SK-N-SH treated with all-trans-retinoic acid at 6 μM for 48 hours (cell line): ENCODE results near the gene LHX5.

Source experiments
- ATAC-seq: fragments of 200-7000 bp; cut with Tn5 transposase; 3 replicates; pipeline ENCODE4 v1.9.1; 2020; ENCODE audit warnings: mild to moderate bottlenecking, moderate library complexity
- ARNTL ChIP-seq: fragments of 450-650 bp; formaldehyde crosslinking; IDR thresholded peaks from 2 replicates; pipeline ENCODE4 v1.5.0; 2020; ENCODE audit warnings: low read depth, mild to moderate bottlenecking, moderate library complexity, borderline replicate concordance
- BACH2 ChIP-seq: fragments of 250-450 bp; sonication (Bioruptor Pico); IDR thresholded peaks from 2 replicates; pipeline ENCODE4 v1.9.0; 2021; ENCODE audit warnings: mild to moderate bottlenecking, borderline replicate concordance
- GLIS3 ChIP-seq: fragments of 250-450 bp; sonication (Bioruptor Pico); IDR thresholded peaks from 2 replicates; pipeline ENCODE4 v1.5.0; 2020; ENCODE audit warnings: mild to moderate bottlenecking, moderate library complexity
- ISL1 ChIP-seq: fragments of 250-450 bp; sonication (Bioruptor Pico); IDR thresholded peaks from 2 replicates; pipeline ENCODE4 v2.1.2; 2022; ENCODE audit warnings: mild to moderate bottlenecking, moderate library complexity
- OSR1 ChIP-seq: fragments of 250-450 bp; sonication (Bioruptor Pico); IDR thresholded peaks from 2 replicates; pipeline ENCODE4 v1.8.0; 2022; ENCODE audit warnings: moderate library complexity, mild to moderate bottlenecking, inconsistent platforms
- PPARA ChIP-seq: fragments of 250-450 bp; sonication (Bioruptor Pico); IDR thresholded peaks from 2 replicates; pipeline ENCODE4 v1.5.0; 2020; ENCODE audit warnings: mild to moderate bottlenecking, borderline replicate concordance
- SNAI2 ChIP-seq: fragments of 250-450 bp; sonication (Bioruptor Pico); IDR thresholded peaks from 2 replicates; pipeline ENCODE4 v1.5.0; 2020; ENCODE audit warnings: mild to moderate bottlenecking, moderate library complexity
- TCF4 ChIP-seq: fragments of 250-450 bp; sonication (Bioruptor Pico); IDR thresholded peaks from 2 replicates; pipeline ENCODE4 v1.8.0; 2021; ENCODE audit warnings: mild to moderate bottlenecking, moderate library complexity, borderline replicate concordance
- TOX ChIP-seq: fragments of 250-450 bp; sonication (Bioruptor Pico); IDR thresholded peaks from 2 replicates; pipeline ENCODE4 v1.8.0; 2021; ENCODE audit warnings: mild to moderate bottlenecking, moderate library complexity, borderline replicate concordance
- ZC3H10 ChIP-seq: fragments of 250-450 bp; sonication (Bioruptor Pico); IDR thresholded peaks from 2 replicates; pipeline ENCODE4 v1.5.1; 2021; ENCODE audit warnings: mild to moderate bottlenecking, moderate library complexity
- ZFP3 ChIP-seq: fragments of 250-450 bp; sonication (Bioruptor Pico); IDR thresholded peaks from 2 replicates; pipeline ENCODE4 v1.5.0; 2020; ENCODE audit warnings: mild to moderate bottlenecking, moderate library complexity
- ZFP30 ChIP-seq: fragments of 450-650 bp; formaldehyde crosslinking; IDR thresholded peaks from 2 replicates; pipeline ENCODE4 v1.5.0; 2022; ENCODE audit warnings: mild to moderate bottlenecking, moderate library complexity
- ZNF565 ChIP-seq: fragments of 450-650 bp; formaldehyde crosslinking; conservative IDR thresholded peaks from 2 replicates; pipeline ENCODE4 v1.5.0; 2020; ENCODE audit warnings: low read depth, mild to moderate bottlenecking, moderate library complexity
- ZNF70 ChIP-seq: fragments of 450-650 bp; formaldehyde crosslinking; IDR thresholded peaks from 2 replicates; pipeline ENCODE4 v1.5.0; 2020; ENCODE audit warnings: mild to moderate bottlenecking, moderate library complexity
- ZNF8 ChIP-seq: fragments of 450-650 bp; formaldehyde crosslinking; IDR thresholded peaks from 2 replicates; pipeline ENCODE4 v1.5.0; 2020; ENCODE audit warnings: mild to moderate bottlenecking, moderate library complexity
- TF ChIP-seq, protein P1 (sequence below): fragments of 250-450 bp; sonication (Bioruptor Pico); IDR thresholded peaks from 2 replicates; pipeline ENCODE4 v1.8.0; 2020; ENCODE audit warnings: mild to moderate bottlenecking, moderate library complexity, borderline replicate concordance
- TF ChIP-seq, protein P2 (sequence below): fragments of 250-450 bp; sonication (Bioruptor Pico); IDR thresholded peaks from 2 replicates; pipeline ENCODE4 v1.8.0; 2021; ENCODE audit warnings: low read depth, mild to moderate bottlenecking, moderate library complexity, borderline replicate concordance
- TF ChIP-seq, protein P3 (sequence below): fragments of 250-450 bp; sonication (Bioruptor Pico); IDR thresholded peaks from 2 replicates; pipeline ENCODE4 v1.5.0; 2020; ENCODE audit warnings: mild to moderate bottlenecking, moderate library complexity
- TF ChIP-seq, protein P4 (sequence below): fragments of 250-450 bp; sonication (Bioruptor Pico); IDR thresholded peaks from 2 replicates; pipeline ENCODE4 v1.5.1; 2020; ENCODE audit warnings: low read depth, mild to moderate bottlenecking, moderate library complexity

LHX5 gene

DNA sequence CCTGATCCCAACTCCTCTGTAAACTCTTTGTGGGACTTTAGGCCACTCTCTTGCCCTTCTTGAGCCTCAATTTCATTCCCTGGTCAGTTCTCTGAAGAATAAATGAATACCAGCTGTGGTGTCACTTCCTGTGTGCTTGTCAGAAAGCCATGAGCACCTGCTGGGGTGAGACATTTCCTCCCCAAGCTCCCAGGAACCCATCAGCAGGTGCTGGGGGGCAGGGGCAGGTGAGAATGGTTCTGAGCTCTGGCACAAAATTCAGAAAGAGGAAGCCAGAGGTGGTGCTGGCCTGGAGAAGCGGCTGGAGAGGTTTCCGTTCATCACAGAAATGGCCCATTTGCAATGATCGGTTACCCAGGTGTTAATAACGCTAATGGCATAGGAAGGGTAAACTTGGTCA is 14.9 kb downstream of the LHX5 start:
- no peak for ATAC-seq
- TF ChIP-seq, protein P1, sequence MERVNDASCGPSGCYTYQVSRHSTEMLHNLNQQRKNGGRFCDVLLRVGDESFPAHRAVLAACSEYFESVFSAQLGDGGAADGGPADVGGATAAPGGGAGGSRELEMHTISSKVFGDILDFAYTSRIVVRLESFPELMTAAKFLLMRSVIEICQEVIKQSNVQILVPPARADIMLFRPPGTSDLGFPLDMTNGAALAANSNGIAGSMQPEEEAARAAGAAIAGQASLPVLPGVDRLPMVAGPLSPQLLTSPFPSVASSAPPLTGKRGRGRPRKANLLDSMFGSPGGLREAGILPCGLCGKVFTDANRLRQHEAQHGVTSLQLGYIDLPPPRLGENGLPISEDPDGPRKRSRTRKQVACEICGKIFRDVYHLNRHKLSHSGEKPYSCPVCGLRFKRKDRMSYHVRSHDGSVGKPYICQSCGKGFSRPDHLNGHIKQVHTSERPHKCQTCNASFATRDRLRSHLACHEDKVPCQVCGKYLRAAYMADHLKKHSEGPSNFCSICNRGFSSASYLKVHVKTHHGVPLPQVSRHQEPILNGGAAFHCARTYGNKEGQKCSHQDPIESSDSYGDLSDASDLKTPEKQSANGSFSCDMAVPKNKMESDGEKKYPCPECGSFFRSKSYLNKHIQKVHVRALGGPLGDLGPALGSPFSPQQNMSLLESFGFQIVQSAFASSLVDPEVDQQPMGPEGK (CRISPR knock-in tag): no peak
- TF ChIP-seq TCF4 (CRISPR knock-in tag): no peak
- no peak for TF ChIP-seq ZFP30
- no peak for TF ChIP-seq ISL1 (CRISPR knock-in tag)
- no peak for TF ChIP-seq OSR1 (CRISPR knock-in tag)
- TF ChIP-seq, protein P2, sequence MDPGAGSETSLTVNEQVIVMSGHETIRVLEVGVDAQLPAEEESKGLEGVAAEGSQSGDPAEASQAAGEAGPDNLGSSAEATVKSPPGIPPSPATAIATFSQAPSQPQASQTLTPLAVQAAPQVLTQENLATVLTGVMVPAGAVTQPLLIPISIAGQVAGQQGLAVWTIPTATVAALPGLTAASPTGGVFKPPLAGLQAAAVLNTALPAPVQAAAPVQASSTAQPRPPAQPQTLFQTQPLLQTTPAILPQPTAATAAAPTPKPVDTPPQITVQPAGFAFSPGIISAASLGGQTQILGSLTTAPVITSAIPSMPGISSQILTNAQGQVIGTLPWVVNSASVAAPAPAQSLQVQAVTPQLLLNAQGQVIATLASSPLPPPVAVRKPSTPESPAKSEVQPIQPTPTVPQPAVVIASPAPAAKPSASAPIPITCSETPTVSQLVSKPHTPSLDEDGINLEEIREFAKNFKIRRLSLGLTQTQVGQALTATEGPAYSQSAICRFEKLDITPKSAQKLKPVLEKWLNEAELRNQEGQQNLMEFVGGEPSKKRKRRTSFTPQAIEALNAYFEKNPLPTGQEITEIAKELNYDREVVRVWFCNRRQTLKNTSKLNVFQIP: no peak
- no peak for TF ChIP-seq ARNTL
- no peak for TF ChIP-seq ZNF8 (CRISPR knock-in tag)
- TF ChIP-seq BACH2 (CRISPR knock-in tag): no peak
- TF ChIP-seq ZNF70: no peak
- TF ChIP-seq ZNF565 (CRISPR knock-in tag): no peak

DNA sequence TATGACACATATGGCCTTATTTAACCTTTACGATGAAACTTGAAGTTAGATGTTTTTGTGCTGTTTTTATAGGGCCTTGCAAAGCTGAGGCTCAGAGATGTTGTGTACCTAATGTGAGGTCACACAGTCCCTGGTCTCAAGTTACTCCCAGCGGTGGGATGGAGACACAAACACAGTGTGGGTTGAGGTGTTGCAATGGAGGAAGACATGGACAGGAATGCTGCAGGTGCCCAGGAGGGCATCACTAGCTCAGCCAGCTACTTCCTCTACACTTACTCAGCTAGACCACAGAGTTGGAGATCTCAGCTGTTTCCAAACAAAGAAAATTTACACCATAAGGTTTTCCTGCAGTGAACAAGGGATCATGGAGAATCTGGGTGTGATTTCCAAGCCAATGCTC is 15.5 kb downstream of the LHX5 start:
- ATAC-seq: no peak
- TF ChIP-seq OSR1 (CRISPR knock-in tag): no peak
- TF ChIP-seq ZC3H10 (CRISPR knock-in tag): no peak
- TF ChIP-seq ZNF8 (CRISPR knock-in tag): no peak
- TF ChIP-seq, protein P1 (CRISPR knock-in tag): no peak
- no peak for TF ChIP-seq ZFP30
- no peak for TF ChIP-seq ARNTL
- TF ChIP-seq, protein P3, sequence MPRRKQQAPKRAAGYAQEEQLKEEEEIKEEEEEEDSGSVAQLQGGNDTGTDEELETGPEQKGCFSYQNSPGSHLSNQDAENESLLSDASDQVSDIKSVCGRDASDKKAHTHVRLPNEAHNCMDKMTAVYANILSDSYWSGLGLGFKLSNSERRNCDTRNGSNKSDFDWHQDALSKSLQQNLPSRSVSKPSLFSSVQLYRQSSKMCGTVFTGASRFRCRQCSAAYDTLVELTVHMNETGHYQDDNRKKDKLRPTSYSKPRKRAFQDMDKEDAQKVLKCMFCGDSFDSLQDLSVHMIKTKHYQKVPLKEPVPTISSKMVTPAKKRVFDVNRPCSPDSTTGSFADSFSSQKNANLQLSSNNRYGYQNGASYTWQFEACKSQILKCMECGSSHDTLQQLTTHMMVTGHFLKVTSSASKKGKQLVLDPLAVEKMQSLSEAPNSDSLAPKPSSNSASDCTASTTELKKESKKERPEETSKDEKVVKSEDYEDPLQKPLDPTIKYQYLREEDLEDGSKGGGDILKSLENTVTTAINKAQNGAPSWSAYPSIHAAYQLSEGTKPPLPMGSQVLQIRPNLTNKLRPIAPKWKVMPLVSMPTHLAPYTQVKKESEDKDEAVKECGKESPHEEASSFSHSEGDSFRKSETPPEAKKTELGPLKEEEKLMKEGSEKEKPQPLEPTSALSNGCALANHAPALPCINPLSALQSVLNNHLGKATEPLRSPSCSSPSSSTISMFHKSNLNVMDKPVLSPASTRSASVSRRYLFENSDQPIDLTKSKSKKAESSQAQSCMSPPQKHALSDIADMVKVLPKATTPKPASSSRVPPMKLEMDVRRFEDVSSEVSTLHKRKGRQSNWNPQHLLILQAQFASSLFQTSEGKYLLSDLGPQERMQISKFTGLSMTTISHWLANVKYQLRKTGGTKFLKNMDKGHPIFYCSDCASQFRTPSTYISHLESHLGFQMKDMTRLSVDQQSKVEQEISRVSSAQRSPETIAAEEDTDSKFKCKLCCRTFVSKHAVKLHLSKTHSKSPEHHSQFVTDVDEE (CRISPR knock-in tag): no peak
- TF ChIP-seq ZNF70: no peak
- TF ChIP-seq, all 23 proteins: peak for 0

DNA sequence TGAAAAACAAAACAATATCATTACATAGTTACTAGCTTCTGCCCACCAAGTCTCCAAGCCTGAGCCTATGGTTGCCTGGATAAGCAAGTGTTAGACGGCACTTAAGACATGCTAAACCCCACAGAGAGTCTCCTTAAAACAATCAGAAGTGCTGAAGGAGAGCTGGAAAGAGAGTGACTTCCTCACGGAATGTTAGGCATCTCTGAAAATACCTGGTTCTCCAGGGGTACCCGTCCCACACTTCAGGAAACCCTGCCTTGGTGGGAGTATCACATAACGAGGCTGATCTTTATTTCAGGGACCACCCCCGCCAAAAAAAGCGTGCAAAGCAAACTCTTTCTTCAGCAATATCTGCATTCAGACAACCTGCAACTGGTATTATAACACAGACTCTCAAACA is 18.3 kb downstream of the LHX5 start:
- TF ChIP-seq, protein P1 (CRISPR knock-in tag): no peak
- TF ChIP-seq BACH2 (CRISPR knock-in tag): no peak
- TF ChIP-seq ZFP30: no peak
- TF ChIP-seq ZFP3: no peak
- TF ChIP-seq ARNTL: no peak
- no peak for TF ChIP-seq SNAI2
- TF ChIP-seq OSR1 (CRISPR knock-in tag): no peak
- no peak for TF ChIP-seq GLIS3 (CRISPR knock-in tag)
- TF ChIP-seq, protein P2: no peak
- TF ChIP-seq ZC3H10 (CRISPR knock-in tag): no peak
- TF ChIP-seq TOX (CRISPR knock-in tag): no peak
- TF ChIP-seq ISL1 (CRISPR knock-in tag): no peak
- TF ChIP-seq ZNF565 (CRISPR knock-in tag): no peak
- no peak for TF ChIP-seq ZNF70
- TF ChIP-seq PPARA (CRISPR knock-in tag): no peak
- TF ChIP-seq, protein P4, sequence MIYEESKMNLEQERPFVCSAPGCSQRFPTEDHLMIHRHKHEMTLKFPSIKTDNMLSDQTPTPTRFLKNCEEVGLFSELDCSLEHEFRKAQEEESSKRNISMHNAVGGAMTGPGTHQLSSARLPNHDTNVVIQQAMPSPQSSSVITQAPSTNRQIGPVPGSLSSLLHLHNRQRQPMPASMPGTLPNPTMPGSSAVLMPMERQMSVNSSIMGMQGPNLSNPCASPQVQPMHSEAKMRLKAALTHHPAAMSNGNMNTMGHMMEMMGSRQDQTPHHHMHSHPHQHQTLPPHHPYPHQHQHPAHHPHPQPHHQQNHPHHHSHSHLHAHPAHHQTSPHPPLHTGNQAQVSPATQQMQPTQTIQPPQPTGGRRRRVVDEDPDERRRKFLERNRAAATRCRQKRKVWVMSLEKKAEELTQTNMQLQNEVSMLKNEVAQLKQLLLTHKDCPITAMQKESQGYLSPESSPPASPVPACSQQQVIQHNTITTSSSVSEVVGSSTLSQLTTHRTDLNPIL: no peak
- TF ChIP-seq, all 23 proteins: peak for 0
- ATAC-seq: no peak; the same call in 1 of the 3 replicates
